ENCODE data around the gene PDLIM1.
"Not testable (repeated sequence)": the region's sequence is repeated elsewhere in the genome, so short reads cannot be mapped to it uniquely, and the experiment has no call there.

The PDLIM1 gene

DNA sequence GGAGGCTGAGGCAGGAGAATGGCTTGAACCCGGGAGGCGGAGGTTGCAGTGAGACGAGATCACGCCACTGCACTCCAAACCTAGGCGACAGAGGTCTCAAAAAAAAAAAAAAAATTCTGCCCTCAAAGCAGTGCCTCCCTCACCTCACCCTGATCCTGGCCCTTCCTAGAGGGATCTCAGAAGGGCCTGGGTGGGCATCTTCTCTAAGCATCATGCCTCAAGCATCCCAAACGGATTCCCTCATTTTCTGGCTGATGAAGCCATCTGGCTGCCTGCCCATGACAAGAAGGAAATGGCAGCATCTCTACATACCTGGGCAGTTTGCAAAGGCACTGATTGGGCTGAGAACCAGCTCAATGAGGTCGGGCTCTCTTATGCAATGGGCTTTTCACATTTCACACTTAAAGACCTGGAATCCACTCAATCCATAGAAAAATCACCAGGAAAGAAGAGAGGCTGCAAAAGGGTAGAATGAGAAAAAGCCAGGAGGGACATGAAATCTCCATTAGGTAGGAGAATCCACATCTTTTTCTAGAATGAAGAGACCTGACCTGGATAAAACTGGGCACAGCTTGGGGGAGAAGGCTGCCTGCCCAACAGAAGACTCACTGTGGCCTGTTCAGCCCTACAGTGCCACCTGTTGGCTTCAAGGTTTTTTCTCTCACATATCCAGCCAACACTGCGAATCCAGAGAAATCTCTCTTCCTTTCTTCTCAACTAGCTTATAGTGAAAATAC lies 48.1 kb downstream of the PDLIM1 start:
- peaks cover 39% of the 10 kb centered on the region for H3K36me3 ChIP-seq (ENCODE audit: control insufficient read depth, insufficient read depth, low read length)
- TF ChIP-seq, protein P1, sequence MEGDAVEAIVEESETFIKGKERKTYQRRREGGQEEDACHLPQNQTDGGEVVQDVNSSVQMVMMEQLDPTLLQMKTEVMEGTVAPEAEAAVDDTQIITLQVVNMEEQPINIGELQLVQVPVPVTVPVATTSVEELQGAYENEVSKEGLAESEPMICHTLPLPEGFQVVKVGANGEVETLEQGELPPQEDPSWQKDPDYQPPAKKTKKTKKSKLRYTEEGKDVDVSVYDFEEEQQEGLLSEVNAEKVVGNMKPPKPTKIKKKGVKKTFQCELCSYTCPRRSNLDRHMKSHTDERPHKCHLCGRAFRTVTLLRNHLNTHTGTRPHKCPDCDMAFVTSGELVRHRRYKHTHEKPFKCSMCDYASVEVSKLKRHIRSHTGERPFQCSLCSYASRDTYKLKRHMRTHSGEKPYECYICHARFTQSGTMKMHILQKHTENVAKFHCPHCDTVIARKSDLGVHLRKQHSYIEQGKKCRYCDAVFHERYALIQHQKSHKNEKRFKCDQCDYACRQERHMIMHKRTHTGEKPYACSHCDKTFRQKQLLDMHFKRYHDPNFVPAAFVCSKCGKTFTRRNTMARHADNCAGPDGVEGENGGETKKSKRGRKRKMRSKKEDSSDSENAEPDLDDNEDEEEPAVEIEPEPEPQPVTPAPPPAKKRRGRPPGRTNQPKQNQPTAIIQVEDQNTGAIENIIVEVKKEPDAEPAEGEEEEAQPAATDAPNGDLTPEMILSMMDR (IDR thresholded peaks at IDR 0.05; ENCODE audit: insufficient read depth, low read length, poor library complexity, severe bottlenecking): peak; percentile 57
- no peak overlapping the region for H3K4me3 ChIP-seq (replicated peaks; ENCODE audit: low read depth, low read length)
- H3K27me3 ChIP-seq (replicated peaks; ENCODE audit: control insufficient read depth, insufficient read depth, low read length): no peaks in the 10 kb centered on the region
- DNase-seq (ENCODE audit: extremely low read depth, insufficient read length): no peak

DNA sequence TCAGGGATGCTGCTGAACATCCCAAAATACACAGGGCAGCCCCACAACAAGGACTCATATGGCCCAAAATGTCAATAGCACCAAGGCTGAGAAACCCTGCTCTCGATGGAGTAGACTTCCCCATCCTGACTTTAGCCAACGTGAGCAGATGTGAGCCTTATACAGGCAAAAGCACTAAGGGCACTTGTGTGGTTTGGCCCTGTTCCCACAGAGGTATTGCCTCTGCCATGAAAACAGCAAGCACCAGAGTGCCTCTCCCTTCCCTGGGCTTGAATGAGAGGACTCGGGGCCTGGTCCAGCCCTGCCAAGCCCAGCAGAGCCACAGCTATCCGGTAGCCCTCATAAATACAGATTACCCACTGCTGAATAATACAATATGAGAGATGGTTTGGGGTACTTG lies 49.3 kb downstream of the PDLIM1 start:
- Histone ChIP-seq H3K36me3 (ENCODE audit: control insufficient read depth, insufficient read depth, low read length) (peaks cover 41% of the 10 kb centered on the region), H3K4me3 (replicated peaks; ENCODE audit: low read depth, low read length) (no peak overlapping the region), H3K27me3 (replicated peaks; ENCODE audit: control insufficient read depth, insufficient read depth, low read length) (no peaks in the 10 kb centered on the region)
- TF ChIP-seq, protein P1 (IDR thresholded peaks at IDR 0.05; ENCODE audit: insufficient read depth, low read length, poor library complexity, severe bottlenecking): no peak
- DNase-seq (ENCODE audit: extremely low read depth, insufficient read length): no peak

DNA sequence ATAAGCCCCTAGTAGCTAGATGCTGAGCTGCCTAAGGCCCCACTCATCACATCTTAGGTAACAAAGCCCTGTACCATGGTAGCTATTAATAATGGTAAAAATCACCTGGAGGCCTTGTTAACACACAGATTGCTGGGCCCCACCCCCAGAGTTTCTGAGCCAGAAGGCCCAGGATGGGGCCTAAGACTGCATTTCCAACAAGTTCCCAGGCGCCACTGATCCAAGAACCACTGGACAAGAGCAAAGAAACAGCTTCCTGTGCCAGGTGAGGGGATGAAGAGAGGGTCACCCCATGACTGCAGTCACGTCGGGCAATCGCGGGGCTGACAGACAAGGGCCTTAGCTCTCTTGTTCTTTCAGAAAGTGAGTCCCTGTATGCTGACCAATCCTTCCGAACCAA lies 50.0 kb downstream of the PDLIM1 start:
- peaks cover 42% of the 10 kb centered on the region for H3K36me3 ChIP-seq (ENCODE audit: control insufficient read depth, insufficient read depth, low read length)
- TF ChIP-seq, protein P1 (IDR thresholded peaks at IDR 0.05; ENCODE audit: insufficient read depth, low read length, poor library complexity, severe bottlenecking): no peak
- no peak for DNase-seq (ENCODE audit: extremely low read depth, insufficient read length)
- no peak overlapping the region for H3K4me3 ChIP-seq (replicated peaks; ENCODE audit: low read depth, low read length)
- no peaks in the 10 kb centered on the region for H3K27me3 ChIP-seq (replicated peaks; ENCODE audit: control insufficient read depth, insufficient read depth, low read length)

DNA sequence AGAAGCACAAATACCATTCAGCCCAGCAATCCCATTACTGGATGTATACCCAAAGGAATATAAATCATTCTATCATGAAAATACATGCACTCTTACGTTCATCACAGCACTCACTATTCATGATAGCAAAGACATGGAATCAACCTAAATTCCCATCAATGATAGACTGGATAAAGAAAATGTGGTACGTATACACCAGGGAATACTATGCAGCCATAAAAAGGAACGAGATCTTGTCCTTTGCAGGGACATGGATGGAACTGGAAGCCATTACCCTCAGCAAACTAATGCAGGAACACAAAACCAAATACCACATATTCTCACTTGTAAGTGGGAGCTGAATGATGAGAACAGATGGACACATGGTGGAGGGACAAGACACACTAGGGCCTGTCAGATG lies 50.7 kb downstream of the PDLIM1 start:
- H3K27me3 ChIP-seq (replicated peaks; ENCODE audit: control insufficient read depth, insufficient read depth, low read length); DNase-seq (ENCODE audit: extremely low read depth, insufficient read length); H3K4me3 ChIP-seq (replicated peaks; ENCODE audit: low read depth, low read length): not testable (repeated sequence)
- peaks cover 43% of the 10 kb centered on the region for H3K36me3 ChIP-seq (ENCODE audit: control insufficient read depth, insufficient read depth, low read length)

DNA sequence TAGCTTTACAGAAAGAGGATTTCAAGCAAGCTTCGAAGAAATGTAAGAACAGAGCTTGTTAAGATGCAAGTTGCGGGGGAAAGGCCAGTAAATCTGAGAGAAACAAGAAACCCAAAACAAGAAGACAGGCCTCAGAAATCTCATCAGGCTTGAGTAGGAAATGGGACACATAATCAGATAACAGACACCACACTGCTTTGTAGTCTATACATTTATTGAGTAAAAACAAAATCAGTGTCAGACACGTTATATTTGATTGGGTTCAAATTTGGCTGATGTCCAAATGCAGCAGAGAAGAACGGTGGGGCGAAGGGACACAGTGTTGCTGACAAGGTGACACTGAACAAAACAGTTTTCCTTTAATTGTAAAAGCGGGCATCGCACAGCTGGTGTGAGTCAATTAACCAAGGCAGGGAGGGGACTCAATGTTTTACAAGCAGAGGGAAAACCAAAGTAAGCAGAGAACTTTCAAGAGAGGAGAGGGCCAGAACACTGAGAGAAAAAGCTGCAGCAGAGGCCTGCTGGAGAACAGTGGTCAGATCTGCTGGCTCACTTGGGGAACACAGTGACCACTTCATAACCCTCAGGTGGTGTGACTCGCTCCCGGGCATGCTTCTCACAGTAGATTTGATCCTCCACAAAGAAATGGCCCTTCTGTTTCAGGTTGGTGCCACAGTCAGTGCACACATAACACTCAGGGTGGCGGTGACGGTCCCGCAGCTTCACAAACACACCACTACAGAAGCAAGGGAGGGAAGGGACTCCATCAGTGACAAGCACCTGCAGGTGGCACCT lies 53.2 kb downstream of the PDLIM1 start:
- Histone ChIP-seq H3K4me3 (replicated peaks; ENCODE audit: low read depth, low read length) (no peak overlapping the region), H3K36me3 (ENCODE audit: control insufficient read depth, insufficient read depth, low read length) (peaks cover 45% of the 10 kb centered on the region), H3K27me3 (replicated peaks; ENCODE audit: control insufficient read depth, insufficient read depth, low read length) (no peaks in the 10 kb centered on the region)
- TF ChIP-seq, protein P1 (IDR thresholded peaks at IDR 0.05; ENCODE audit: insufficient read depth, low read length, poor library complexity, severe bottlenecking): no peak
- DNase-seq (ENCODE audit: extremely low read depth, insufficient read length): no peak
